PC-9 (cell line): ENCODE measurements around the gene NUDC.

Source experiments
- CTCF ChIP-seq: fragments of 200-600 bp; sonication (generic); conservative IDR thresholded peaks from 2 replicates; pipeline ENCODE4 v1.6.1; 2017; ENCODE audit warnings: mixed run types, antibody characterized with exemption, mild to moderate bottlenecking, moderate library complexity
- EZH2 ChIP-seq: fragments of 200-600 bp; sonication (generic); IDR thresholded peaks from 2 replicates; pipeline ENCODE4 v1.8.0; 2017; ENCODE audit warnings: antibody characterized with exemption, low read depth

- TF ChIP-seq CTCF (no peak; the same call in 1 of the 2 replicates), EZH2 (no peak)
These were observed 38.4 kb downstream of the NUDC start, which contains the start of gene KDF1 for GRCh38 chr1:26959722-26960624.
